ENCODE data around the gene SYT6.

SYT6 gene, protein sequence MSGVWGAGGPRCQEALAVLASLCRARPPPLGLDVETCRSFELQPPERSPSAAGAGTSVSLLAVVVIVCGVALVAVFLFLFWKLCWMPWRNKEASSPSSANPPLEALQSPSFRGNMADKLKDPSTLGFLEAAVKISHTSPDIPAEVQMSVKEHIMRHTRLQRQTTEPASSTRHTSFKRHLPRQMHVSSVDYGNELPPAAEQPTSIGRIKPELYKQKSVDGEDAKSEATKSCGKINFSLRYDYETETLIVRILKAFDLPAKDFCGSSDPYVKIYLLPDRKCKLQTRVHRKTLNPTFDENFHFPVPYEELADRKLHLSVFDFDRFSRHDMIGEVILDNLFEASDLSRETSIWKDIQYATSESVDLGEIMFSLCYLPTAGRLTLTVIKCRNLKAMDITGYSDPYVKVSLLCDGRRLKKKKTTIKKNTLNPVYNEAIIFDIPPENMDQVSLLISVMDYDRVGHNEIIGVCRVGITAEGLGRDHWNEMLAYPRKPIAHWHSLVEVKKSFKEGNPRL

DNA sequence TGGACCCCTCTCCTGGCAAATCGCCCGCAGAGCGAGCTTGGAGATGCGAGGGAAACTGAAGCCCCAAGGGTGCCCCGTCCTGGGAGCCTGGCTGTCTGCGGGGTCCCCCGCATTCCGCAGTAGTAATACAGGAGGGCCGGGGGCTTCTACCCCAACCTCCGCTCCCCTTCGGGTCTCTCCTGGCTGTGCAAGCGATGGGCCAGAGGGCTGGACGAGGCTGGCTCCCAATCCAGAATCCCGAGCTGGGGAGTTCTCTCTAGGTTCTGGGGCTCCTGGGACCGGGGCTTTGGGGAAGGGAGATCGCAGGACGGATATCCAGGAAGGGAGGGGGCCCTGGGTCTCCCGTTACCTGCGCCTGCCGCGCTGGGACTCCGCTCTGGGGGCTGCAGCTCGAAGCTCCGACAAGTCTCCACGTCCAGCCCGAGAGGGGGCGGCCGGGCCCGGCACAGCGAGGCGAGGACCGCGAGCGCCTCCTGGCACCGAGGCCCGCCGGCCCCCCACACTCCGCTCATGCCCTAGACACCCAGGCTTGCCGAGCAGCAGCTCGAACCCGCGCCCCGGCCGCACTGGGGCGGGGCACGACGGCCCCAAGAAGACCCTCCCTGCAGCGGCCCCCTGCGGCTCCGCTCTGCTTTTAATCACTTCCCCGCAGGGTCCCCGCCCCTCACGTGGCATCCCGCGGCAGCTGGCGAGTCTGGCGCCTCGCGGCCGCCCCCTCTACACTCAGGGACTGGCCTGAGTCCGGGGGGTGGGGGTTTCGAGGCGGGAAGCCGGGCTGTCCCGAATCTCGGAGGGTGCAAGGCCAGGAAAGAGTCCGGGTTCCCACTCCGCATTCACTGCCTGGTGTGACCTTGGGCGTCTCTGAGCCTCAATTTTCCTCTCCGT lies at the start of gene SYT6:
Gene SYT6, minus strand, starts transcription at position 609 of the 885 bp plus-strand sequence. Its CDS starts 97 bp downstream, at position 512.
- no peak for DNase-seq (ENCODE audit: low read depth)

DNA sequence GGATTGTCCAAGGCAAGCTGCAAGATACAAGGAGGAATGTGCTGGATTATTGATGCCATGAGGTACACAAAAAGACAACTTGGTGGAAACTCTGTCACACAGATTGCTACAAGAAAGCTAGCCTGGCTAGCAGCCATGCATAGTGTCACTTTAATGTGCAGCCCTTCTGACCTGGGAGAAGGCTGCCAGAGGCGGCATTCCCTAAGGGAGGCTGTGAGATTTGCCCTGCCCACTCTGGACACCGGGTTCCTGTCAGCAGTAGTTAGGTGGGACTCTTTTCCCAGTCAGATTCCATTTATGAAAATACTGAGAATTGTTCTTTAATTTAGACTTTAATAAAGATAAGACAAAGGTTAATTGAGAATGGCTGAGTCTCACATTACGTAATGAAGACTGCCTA lies 47.8 kb upstream of the SYT6 start:
- DNase-seq (ENCODE audit: low read depth) = no peak

DNA sequence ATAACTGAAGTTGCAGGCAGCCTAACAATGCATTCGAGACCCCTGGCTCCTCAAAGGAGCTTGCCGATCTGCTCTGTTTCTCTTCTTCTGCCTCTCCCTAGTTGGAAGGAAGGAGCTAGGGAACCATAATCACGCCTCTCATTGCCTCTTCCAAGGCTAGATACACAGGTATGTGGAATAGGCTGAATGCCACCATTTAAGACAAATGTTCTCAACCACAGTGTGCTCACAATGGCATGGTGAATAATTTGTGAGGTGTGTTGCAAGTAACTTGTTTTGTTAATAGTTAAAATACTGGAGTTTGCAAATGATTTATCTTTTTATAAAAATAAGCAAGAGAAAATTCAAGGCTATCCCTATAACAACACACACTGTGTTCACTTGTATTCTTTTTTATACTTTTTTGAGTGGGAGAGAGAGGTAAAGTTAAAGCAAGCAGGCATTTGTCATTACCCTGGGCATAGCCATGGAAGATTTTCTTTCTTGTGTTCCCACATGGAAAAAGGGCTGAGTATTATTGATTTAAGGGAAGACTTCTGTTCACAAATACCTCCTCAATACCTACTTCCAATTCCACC lies 45.4 kb upstream of the SYT6 start:
- DNase-seq (ENCODE audit: low read depth) = no peak

DNA sequence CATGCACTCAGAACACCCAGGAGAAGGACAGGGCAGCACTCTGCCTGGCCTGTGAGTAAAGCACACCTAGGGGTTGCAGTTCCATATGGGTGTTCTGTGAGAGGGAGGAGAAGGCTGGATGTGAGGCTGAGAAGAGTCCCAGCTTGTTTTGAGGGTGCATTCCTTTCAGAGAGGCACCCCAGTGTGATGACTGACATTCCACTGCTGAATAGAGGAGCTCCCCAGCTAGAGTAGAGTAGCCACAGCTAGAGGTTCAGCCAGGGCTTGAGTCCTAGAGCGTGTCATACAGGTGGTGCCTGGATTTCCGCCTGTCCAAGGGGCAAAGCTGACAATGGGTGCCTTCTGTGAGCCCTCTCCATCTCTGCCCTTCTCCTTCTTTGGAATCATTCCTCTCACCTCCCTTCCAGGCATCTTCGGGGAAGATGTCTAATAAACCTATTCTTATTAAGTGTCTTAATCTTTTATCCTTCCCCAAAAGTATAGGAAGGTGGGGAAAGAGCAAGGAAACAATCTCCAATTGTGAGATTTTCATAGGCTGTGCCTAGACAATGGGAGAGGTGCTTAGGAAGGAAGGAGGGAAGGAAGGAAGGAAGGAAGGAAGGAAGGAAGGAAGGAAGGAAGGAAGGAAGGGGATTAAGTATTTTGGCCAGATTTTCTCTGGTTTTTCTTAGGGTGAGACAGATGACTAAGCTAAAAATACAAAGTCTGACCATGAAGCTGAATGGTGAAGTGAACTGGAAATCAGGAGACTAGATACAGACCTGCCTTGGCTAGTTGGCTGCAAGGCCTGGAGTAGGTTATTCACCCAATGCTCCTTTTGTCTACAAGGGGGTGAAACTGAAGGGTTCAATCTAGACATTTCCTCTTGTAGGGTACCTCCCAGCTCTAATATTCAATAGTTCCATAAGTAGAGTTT lies 43.6 kb upstream of the SYT6 start:
- DNase-seq (ENCODE audit: low read depth) = no peak

DNA sequence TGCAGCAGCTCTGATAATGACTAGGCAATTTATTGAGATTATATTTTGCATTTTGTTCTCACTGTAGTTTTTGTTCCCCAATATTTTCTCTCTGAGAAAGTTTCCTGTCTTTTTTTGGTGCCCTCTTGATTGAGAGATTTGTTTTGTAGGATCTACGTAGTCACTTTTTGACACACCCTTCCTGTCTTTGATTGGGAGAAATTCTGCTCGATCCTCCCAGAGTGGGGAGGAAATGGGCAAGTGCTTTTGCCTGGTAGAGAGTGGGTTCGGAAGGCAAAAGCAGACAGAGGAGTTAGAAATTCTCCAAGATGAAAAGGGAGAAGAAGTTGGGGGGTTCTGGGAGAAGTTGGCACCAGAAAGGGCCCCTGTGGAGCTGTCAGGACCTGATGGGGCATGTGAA lies 42.1 kb upstream of the SYT6 start:
- no peak for DNase-seq (ENCODE audit: low read depth)

DNA sequence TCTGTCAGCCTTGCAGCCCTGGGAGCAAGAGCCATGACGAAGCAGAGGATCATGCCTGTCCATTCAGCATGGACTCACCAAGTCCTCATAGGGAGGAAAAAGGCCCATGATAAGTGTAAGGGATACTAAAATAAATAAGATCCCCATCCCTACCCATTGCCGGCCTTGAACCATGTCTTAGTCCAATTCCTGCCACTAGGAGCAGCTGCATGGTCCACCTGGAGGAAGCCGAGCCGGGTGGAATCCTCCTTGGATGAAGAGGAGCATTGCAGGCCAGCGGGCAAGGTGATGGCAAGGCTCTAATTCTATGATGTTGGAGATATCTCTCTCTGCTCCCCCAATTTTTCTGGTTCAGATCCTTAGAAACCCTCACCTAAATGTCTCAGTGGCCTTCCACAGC lies 38.7 kb upstream of the SYT6 start:
- no peak for DNase-seq (ENCODE audit: low read depth)

DNA sequence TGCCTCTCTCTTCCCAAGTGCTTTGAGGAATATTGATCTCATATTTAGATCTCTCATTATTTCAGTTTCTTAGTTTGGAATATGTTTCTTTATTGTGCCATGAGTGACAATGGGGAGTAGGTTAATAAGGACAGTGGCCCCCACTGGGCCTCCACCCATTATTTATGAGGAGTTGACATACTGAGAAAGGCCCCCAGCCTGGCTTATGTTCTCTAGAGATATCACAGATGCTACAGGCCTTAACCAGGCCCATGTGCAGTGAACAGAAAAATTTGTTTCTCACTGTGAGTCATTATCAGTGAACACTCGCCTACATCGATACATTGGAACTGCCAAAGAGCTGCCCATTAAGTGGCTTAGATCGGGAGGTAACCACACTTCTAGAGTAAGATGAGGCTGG lies 35.7 kb upstream of the SYT6 start:
- no peak for DNase-seq (ENCODE audit: low read depth)

DNA sequence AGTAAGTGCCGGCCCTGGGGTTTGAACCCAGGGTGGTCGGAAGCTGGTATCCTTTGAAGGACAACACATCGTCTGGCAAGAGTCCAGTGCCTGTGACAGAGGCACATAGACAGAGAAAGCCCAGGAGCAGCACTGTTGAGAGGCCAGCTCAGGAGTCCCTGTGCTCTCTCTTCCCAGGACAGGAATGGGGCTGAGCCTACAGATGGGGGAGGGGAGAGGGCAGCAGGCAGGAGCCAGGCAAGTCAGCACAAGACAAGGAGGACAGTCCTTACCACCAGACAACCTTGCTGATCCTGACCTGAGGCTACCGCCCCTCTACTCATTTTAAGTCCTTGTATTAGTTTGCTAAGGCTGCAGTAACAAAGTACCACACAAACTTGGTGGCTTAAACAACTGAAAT lies 27.7 kb upstream of the SYT6 start:
- DNase-seq (ENCODE audit: low read depth) = no peak

DNA sequence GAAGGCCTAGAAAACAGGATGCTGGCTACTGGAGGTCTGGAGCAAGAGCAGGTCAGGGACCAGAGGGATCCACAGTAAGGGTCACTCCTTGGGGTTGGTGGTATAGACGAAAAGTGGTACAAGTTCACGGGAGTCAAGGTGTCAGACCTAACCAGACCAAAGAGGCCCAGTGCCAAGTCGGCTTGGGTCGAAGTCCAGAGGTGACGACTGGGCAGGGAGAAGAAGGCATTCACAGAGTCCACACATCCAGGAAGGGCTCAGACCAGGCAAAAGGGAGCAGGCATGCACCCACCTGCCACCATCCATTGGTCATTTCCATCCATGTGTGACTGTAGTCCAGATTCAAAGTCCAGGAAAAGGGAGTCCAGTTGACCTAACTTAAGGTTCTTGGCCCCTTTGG lies 27.1 kb upstream of the SYT6 start:
- no peak for DNase-seq (ENCODE audit: low read depth)

DNA sequence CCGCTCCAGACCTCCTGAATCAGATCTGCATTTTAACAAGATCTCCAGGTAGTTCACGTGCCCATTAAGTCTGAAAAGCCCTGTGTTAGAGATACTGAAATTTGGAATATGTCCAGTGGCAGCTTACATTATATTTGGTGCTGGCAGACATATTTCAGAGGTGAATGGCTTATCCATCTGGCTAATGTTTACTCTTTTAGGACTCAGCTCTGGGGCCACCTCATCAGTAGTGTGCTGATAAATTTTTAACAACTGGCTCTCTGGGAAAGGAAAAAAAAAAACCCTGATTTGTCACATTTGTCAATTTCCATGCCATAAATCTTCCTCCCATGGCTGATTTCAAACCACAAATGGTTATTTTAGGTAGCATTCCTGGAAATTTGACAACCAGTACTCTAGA lies 25.3 kb upstream of the SYT6 start:
- DNase-seq (ENCODE audit: low read depth) = no peak

DNA sequence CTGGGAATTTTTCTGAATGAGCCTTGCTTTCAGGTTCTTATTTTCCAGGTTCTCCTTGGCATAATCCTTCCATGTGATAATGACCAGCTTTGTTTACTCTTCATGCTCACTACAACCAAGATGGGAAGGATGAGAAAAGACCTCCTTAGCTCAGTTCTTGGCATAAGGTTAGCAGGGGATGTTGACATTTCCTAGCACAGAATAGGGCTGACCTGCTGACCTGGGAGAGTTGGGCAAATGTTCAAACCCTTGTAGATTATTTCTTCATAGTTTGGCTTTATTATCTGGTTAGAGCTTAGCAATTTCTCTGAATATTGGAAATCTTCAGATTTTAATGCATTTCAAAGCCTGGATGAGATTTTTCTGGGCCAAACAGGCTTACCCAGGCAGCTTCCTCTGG lies 23.6 kb upstream of the SYT6 start:
- DNase-seq (ENCODE audit: low read depth) = no peak

DNA sequence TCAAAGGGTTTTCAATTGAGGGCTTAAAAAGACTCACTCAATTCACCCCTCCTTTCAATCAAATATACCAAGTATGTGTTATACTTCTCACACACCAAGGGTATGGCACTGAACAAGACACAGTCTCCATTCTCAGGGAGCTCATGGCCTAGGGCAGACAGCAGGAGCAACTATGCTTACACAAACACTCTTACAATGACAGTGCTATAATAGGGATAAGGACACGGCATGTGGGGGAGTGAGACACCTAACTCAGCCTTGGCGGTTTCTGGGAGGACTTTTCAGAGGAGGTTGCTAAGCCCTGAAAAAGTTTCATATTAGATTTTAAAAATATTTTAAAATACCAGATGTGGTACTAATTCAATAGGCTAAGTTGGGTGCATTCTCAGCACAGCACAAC lies 22.7 kb upstream of the SYT6 start:
- DNase-seq (ENCODE audit: low read depth) = no peak

DNA sequence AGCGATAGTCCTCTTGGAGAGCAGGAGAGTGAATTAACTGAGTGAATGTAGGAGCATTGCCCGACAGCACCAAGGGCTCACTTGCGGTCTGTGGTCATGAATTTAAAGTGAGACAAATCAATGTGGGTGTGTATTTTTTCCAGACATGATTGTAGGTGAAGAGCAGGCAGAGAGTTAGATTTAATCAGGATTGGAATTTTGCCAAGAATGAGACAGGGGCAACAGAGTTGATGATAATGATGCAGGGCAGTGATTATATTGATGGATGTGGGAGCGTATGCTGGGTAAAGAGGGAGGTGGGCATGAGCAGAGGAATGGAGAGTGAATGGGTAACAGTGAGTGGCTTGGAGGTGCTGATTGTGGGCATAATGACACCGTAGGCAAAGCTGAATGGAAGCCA lies 20.0 kb upstream of the SYT6 start:
- no peak for DNase-seq (ENCODE audit: low read depth)

DNA sequence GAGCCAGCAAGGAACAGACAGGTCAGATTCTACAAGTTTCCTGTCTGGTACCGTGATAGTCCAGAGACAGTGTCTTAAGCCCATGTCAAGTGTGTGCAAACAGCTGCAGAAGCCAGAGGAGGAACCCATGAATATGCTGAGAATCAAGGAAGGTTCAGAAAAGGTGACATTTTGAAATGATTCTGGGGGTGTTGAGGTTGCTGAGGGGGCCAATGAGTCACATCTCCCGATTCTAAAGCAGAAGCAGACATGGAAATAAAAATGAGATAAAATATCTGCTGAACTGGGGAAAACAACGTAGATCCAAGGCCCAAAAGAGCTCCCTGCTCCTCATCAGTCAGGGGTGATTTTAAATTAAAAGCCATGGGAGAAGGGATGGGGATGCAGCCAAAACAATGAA lies 15.8 kb upstream of the SYT6 start:
- no peak for DNase-seq (ENCODE audit: low read depth)

DNA sequence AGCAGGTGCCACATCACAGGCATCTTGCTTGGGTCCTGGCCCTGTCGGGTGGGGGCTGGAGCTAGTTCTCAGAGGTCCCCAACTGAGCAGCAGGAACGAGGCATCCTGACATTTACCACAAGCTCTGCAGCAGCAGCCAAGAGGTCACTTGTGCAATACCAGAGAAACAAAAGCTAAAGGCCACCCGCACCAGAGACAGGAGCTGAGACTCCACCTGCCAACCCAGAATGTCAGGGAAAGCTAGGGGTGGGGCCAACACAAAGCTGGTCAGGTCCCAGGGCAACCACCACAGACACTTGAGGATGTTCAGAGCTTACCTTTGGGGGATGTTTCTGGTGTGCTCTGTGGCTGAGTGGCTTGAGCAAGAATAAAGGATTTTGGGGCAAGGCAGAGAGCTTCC lies 13.6 kb upstream of the SYT6 start:
- no peak for DNase-seq (ENCODE audit: low read depth)

DNA sequence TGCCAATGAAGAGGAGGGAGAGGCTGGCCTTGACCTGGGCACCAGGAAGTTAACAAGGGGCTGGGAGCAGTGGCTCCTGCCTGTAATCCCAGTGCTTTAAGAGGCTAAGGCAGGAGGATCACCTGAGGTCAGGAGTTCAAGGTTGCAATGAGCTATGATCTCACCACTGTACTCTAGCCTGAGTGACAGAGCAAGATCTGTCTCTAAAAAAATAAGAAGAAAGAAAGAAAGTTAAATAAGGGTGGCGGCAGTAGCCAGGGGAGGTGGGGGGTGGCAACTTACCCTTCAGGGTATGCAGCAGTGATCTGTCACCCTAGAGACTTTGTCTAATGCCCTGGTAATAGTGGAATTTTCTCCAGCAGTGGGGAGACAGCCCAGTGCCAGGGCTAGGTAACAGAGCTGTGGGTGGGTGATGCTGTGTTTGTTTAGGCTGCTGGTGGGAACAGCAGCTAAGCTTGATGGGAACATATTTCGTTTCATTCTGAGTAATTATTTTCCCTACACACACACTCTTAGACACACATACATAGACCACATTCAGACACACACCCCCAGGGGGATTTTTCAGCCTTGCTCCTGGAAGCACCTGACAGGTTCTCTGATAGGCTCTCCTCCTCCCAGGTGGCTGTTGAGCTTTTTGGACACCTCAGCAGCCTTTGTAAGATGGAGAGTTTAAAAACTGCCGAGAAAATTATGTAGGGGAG lies 11.3 kb upstream of the SYT6 start:
- DNase-seq (ENCODE audit: low read depth) = no peak

DNA sequence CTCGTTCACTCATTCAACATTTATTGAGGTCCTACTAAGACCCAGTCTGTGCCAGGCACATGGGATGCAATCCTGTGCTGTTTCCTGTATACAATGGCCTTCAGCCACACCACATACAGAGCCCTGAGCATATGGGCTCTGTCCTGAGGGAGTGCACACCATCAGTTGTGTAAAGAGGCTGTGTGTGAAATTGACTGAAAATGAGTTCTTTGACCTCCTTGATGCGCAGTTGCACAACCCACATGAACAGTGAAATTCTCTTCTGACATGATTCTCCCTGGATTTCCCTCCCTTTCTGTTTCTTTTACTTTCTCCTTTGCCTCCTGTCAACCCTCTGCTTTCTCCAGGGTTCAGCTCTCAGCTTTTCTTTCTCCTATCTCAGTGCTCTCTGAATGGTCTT lies 6.3 kb upstream of the SYT6 start:
- DNase-seq (ENCODE audit: low read depth) = no peak

DNA sequence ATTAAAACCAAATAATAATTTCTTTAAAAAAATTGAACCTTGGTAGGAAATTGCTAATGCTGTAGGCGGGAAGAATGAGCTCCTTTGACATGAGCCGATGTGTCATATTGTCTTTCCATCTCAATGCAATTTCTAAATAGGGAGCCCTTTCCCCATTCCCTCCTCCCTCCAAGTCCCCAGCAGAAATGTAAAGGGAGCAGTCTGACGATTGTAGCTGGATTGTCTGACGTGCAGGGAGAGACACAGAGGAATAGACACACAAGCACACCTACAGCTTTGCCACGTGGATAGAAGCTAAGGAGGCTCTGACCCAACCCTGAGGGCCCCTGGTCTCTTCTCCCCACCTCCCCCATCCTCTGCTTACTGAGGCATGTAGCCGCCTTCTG lies 3.6 kb upstream of the SYT6 start:
- DNase-seq (ENCODE audit: low read depth) = no peak

DNA sequence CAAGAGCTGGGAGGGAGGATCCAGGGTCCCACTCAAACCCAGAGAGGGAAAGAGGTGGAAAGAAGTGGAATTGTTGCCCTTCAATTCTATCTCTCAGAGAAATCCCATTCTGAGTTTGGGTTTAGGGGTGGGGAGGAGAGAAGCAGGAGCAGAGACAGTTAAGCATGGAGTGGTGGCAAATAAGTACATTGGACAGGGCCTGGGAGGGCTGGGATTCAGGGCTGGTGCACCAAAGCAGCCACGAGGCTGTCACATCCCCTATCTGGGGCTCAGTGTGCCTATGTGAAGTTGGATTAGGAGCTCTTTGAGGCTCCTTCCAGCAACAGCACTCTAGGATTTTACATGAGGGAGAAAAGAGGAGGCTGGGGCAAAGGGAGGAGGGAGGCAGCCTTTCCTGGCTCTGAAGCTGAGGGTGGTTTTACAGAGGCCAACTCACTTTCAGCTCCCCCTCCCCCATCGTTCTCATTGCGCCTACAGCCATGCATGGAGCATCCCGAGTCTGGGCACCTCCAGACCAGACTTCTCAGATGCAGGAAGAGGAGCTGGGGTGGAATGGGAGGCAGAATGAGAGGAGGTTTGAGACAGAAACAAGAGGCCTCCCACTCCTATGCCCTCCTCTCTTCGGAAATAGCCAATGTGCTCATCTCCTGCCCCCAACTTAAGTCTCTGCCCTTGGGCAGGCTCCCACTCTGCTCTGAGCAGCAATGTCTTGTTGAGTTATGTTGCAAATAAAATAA lies 3.0 kb upstream of the SYT6 start:
- DNase-seq (ENCODE audit: low read depth) = no peak

DNA sequence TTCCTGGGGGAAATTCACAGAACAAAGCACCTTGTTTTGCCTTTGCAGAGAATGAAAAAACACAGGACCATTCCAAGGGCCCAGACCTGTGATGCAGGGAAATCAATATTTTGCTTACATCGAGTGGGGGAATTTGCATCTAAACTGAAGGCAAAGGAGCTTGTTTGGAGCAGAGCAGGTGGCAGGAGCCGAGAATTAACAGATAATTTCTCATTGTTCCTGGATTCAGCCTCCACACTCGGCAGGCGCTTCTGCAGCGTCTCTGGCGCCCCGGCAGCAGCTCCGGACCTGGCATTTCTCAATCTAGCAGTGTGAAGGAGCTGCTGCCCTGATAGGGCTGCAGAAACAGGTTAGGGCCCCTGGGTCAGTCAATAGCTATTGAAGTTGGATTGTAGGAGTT lies 2.0 kb upstream of the SYT6 start:
- no peak for DNase-seq (ENCODE audit: low read depth)

DNA sequence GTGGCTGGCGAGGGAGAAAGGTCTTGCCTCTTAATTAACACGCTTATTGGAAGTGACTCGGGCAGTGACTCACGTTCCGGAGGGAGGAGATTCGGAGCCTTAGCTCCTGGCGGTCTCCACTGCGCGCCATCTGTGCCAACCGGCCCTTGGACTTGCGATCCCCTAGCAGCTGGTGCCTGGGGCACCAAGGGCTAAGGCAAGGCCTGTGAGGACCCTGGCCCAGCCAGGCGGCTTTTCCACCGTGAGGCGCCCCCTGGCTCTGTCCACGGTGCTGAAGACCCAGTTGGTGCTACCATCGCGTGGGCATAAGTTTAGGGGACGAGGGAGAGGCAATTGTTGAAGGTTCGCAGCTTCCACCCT lies 1.3 kb upstream of the SYT6 start:
- DNase-seq (ENCODE audit: low read depth) = no peak

All from GM04503 (cell line).